Mesothelial cell of epicardium (in vitro differentiated cells): ENCODE data around the gene DIDO1. TPM values are rescaled to one million over a fixed set of nuclear protein-coding genes. Genes with fewer than 3 reads are reported as not detected.

Experiments used
- DNase-seq, 2 experiments: peaks; one replicate each; pipeline ENCODE4 v3.0.0; 2021; ENCODE audit warnings: low spot score in 2 of 2; ENCODE audit not compliant: unreplicated experiment in 2 of 2
- H3K27ac Mint-ChIP-seq: 2 replicates; pipeline ENCODE4 v1.8.0; 2021; ENCODE audit warnings: mixed read lengths
- H3K27me3 Mint-ChIP-seq: 2 replicates; pipeline ENCODE4 v1.8.0; 2021; ENCODE audit warnings: low read depth, mixed read lengths
- H3K36me3 Mint-ChIP-seq: 2 replicates; pipeline ENCODE4 v1.8.0; 2021; ENCODE audit warnings: mixed read lengths
- H3K4me1 Mint-ChIP-seq: 2 replicates; pipeline ENCODE4 v1.8.0; 2021; ENCODE audit warnings: mixed read lengths
- H3K4me3 Mint-ChIP-seq: 2 replicates; pipeline ENCODE4 v1.8.0; 2021; ENCODE audit warnings: mild to moderate bottlenecking, moderate library complexity, mixed read lengths
- H3K9me3 Mint-ChIP-seq: 2 replicates; pipeline ENCODE4 v1.8.0; 2021; ENCODE audit warnings: mixed read lengths
- total RNA-seq: library from RNA; stranded (reverse); gene quantifications from 3 replicates; pipeline ENCODE4 v1.2.1, GENCODE V29; 2021
- TF ChIP-seq, protein P1 (sequence below): fragments of 200-600 bp; sonication (generic); IDR thresholded peaks from one replicate; pipeline ENCODE4 v1.5.0; 2021; ENCODE audit warnings: antibody characterized with exemption; ENCODE audit not compliant: unreplicated experiment

Gene DIDO1
- total RNA-seq, 1 donor from 2014 or later = 73.1 TPM

GRCh38 chr20:62860924-62861691 is 65.2 kb downstream of the DIDO1 start:
- H3K27me3 Mint-ChIP-seq = peaks cover 11% of the 10 kb centered on the region
- H3K4me3 Mint-ChIP-seq = peak overlapping the region; percentile 42
- TF ChIP-seq, protein P1, sequence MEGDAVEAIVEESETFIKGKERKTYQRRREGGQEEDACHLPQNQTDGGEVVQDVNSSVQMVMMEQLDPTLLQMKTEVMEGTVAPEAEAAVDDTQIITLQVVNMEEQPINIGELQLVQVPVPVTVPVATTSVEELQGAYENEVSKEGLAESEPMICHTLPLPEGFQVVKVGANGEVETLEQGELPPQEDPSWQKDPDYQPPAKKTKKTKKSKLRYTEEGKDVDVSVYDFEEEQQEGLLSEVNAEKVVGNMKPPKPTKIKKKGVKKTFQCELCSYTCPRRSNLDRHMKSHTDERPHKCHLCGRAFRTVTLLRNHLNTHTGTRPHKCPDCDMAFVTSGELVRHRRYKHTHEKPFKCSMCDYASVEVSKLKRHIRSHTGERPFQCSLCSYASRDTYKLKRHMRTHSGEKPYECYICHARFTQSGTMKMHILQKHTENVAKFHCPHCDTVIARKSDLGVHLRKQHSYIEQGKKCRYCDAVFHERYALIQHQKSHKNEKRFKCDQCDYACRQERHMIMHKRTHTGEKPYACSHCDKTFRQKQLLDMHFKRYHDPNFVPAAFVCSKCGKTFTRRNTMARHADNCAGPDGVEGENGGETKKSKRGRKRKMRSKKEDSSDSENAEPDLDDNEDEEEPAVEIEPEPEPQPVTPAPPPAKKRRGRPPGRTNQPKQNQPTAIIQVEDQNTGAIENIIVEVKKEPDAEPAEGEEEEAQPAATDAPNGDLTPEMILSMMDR = no peak
- H3K4me1 Mint-ChIP-seq = peaks cover 25% of the 10 kb centered on the region
- DNase-seq = peak in 1 of 2 experiments; percentile 52
- peaks cover 5% of the 10 kb centered on the region for H3K9me3 Mint-ChIP-seq
- peaks cover 14% of the 10 kb centered on the region for H3K36me3 Mint-ChIP-seq
- H3K27ac Mint-ChIP-seq = no peak overlapping the region

- Mint-ChIP-seq H3K4me3 (peak overlapping the region; percentile 67), H3K36me3 (peaks cover 14% of the 10 kb centered on the region), H3K27me3 (peaks cover 11% of the 10 kb centered on the region), H3K4me1 (peaks cover 25% of the 10 kb centered on the region), H3K27ac (peak overlapping the region; percentile 7), H3K9me3 (peaks cover 5% of the 10 kb centered on the region)
- TF ChIP-seq, protein P1 = no peak
- no peak for DNase-seq
These were observed 65.8 kb downstream of the DIDO1 start for GRCh38 chr20:62860391-62860923.

DNA sequence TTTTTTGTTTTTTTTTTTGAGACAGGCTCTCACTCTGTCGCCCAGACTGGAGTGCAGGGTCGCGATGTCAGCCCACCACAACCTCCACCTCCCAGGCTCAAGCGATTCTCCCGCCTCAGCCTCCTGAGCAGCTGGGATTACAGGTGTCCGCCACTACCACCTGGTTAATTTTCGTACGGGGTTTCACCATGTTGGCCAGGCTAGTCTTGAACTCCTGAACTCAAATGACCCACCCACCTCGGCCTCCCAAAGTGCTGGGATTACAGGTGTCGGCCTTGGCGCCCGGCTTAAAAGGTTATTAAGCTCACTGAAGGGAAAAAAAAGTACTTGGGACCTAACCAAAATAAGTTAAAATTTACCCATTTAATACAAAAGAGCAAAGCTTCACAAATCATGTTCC is 66.6 kb downstream of the DIDO1 start:
- peak overlapping the region; percentile 67 for H3K4me3 Mint-ChIP-seq
- no peaks in the 10 kb centered on the region for H3K9me3 Mint-ChIP-seq
- H3K27ac Mint-ChIP-seq = no peak overlapping the region
- DNase-seq = no peak
- H3K36me3 Mint-ChIP-seq = peaks cover 16% of the 10 kb centered on the region
- H3K27me3 Mint-ChIP-seq = peaks cover 11% of the 10 kb centered on the region
- peaks cover 25% of the 10 kb centered on the region for H3K4me1 Mint-ChIP-seq
- TF ChIP-seq, protein P1 = no peak

- Mint-ChIP-seq H3K36me3 (peaks cover 24% of the 10 kb centered on the region), H3K9me3 (no peaks in the 10 kb centered on the region), H3K27me3 (peaks cover 11% of the 10 kb centered on the region), H3K27ac (no peak overlapping the region), H3K4me3 (no peak overlapping the region), H3K4me1 (peaks cover 25% of the 10 kb centered on the region)
- DNase-seq = no peak
- TF ChIP-seq, protein P1 = no peak
These were observed 68.1 kb downstream of the DIDO1 start for GRCh38 chr20:62858058-62858830.

GRCh38 chr20:62856931-62857619 is 69.2 kb downstream of the DIDO1 start:
- H3K4me3 Mint-ChIP-seq = no peak overlapping the region
- peaks cover 18% of the 10 kb centered on the region for H3K4me1 Mint-ChIP-seq
- H3K9me3 Mint-ChIP-seq = no peaks in the 10 kb centered on the region
- no peak overlapping the region for H3K27ac Mint-ChIP-seq
- H3K27me3 Mint-ChIP-seq = peaks cover 11% of the 10 kb centered on the region
- TF ChIP-seq, protein P1 = no peak
- DNase-seq = no peak
- H3K36me3 Mint-ChIP-seq = peaks cover 30% of the 10 kb centered on the region
